Neural progenitor cell (in vitro differentiated cells): ENCODE results near the gene HEG1. TPM values are rescaled to one million over a fixed set of nuclear protein-coding genes. Genes with fewer than 3 reads are reported as not detected.

Experiments used
- DNase-seq: peaks from one replicate; pipeline ENCODE4 v3.0.0-alpha.2; 2016; ENCODE audit warnings: low spot score
- H2AFZ ChIP-seq: fragments of 200-600 bp; sonication (generic); replicated peaks from 2 replicates; pipeline ENCODE4 v1.6.1; 2016; ENCODE audit warnings: antibody characterized with exemption
- H3F3A ChIP-seq: fragments of 200-600 bp; sonication (generic); 2 replicates; pipeline ENCODE4 v1.6.1; 2016; ENCODE audit warnings: antibody characterized with exemption, low read depth
- H3K27ac ChIP-seq: fragments of 200-600 bp; sonication (generic); 2 replicates; pipeline ENCODE4 v1.5.1; 2016; ENCODE audit warnings: mild to moderate bottlenecking
- H3K27me3 ChIP-seq: fragments of 200-600 bp; sonication (generic); 2 replicates; pipeline ENCODE4 v1.6.1; 2016; ENCODE audit warnings: mild to moderate bottlenecking, moderate library complexity
- H3K36me3 ChIP-seq: fragments of 200-600 bp; sonication (generic); 2 replicates; pipeline ENCODE4 v1.5.1; 2016
- H3K4me1 ChIP-seq: fragments of 200-600 bp; sonication (generic); 2 replicates; pipeline ENCODE4 v1.6.1; 2016; ENCODE audit warnings: mixed run types
- H3K4me2 ChIP-seq: fragments of 200-600 bp; sonication (generic); 2 replicates; pipeline ENCODE4 v1.6.1; 2016
- H3K4me3 ChIP-seq: fragments of 200-600 bp; sonication (generic); 2 replicates; pipeline ENCODE4 v1.5.1; 2016
- H3K79me2 ChIP-seq: fragments of 200-600 bp; sonication (generic); 2 replicates; pipeline ENCODE4 v1.6.1; 2016; ENCODE audit warnings: low read depth
- H3K9ac ChIP-seq: fragments of 200-600 bp; sonication (generic); 2 replicates; pipeline ENCODE4 v1.6.1; 2016
- H3K9me3 ChIP-seq: fragments of 200-600 bp; sonication (generic); 2 replicates; pipeline ENCODE4 v1.5.1; 2016; ENCODE audit warnings: low read depth
- H4K20me1 ChIP-seq: fragments of 200-600 bp; sonication (generic); 2 replicates; pipeline ENCODE4 v1.6.1; 2016; ENCODE audit warnings: low read depth
- H3K27ac Mint-ChIP-seq: 3 replicates; pipeline ENCODE4 v1.8.0; 2021; ENCODE audit warnings: mixed read lengths
- H3K27me3 Mint-ChIP-seq: 2 replicates; pipeline ENCODE4 v1.8.0; 2022; ENCODE audit warnings: low read depth, mild to moderate bottlenecking, inconsistent platforms, moderate library complexity, mixed read lengths; ENCODE audit not compliant: insufficient read depth
- H3K36me3 Mint-ChIP-seq: 3 replicates; pipeline ENCODE4 v1.8.0; 2021; ENCODE audit warnings: mixed read lengths
- H3K4me1 Mint-ChIP-seq: 3 replicates; pipeline ENCODE4 v1.8.0; 2021; ENCODE audit warnings: mixed read lengths
- H3K4me3 Mint-ChIP-seq: 3 replicates; pipeline ENCODE4 v1.8.0; 2021; ENCODE audit warnings: mild to moderate bottlenecking, moderate library complexity, mixed read lengths
- H3K9me3 Mint-ChIP-seq: 3 replicates; pipeline ENCODE4 v1.8.0; 2020; ENCODE audit warnings: mixed read lengths
- CTCF ChIP-seq: fragments of 200-600 bp; sonication (generic); IDR thresholded peaks from 2 replicates; pipeline ENCODE4 v1.5.1; 2017; ENCODE audit warnings: antibody characterized with exemption, mild to moderate bottlenecking
- EZH2 ChIP-seq: fragments of 200-600 bp; sonication (generic); IDR thresholded peaks from 2 replicates; pipeline ENCODE4 v1.6.1; 2017; ENCODE audit warnings: antibody characterized with exemption, mild to moderate bottlenecking, moderate library complexity
- EZH2phosphoT487 ChIP-seq: fragments of 200-600 bp; sonication (generic); IDR thresholded peaks from 2 replicates; pipeline ENCODE4 v1.6.1; 2017; ENCODE audit warnings: antibody characterized with exemption
- total RNA-seq: library from RNA; depleted of rRNA; stranded (reverse); fragments of >200 nt; gene quantifications from 2 replicates; pipeline ENCODE4 v1.2.3, GENCODE V29; 2015; ENCODE audit warnings: low replicate concordance

The HEG1 gene
- total RNA-seq, 1 donor from 2014 or later: 11.4 TPM

GRCh38 chr3:124972457-124972856 lies 83.3 kb downstream of the HEG1 start:
- no peaks in the 10 kb centered on the region for H4K20me1 ChIP-seq
- H3F3A ChIP-seq: no peaks in the 10 kb centered on the region
- DNase-seq: no peak
- H3K27ac ChIP-seq: no peak overlapping the region
- no peaks in the 10 kb centered on the region for H3K36me3 ChIP-seq
- H3K4me3 ChIP-seq: no peak overlapping the region
- peaks cover 2% of the 10 kb centered on the region for H3K27me3 Mint-ChIP-seq
- no peak overlapping the region for H3K27ac Mint-ChIP-seq
- H3K79me2 ChIP-seq: no peaks in the 10 kb centered on the region
- no peaks in the 10 kb centered on the region for H3K4me1 ChIP-seq
- no peak overlapping the region for H3K4me2 ChIP-seq
- H3K9me3 Mint-ChIP-seq: no peaks in the 10 kb centered on the region
- no peak overlapping the region for H3K9ac ChIP-seq
- no peak for TF ChIP-seq EZH2
- no peak for TF ChIP-seq CTCF
- TF ChIP-seq EZH2phosphoT487: no peak
- no peaks in the 10 kb centered on the region for H3K4me1 Mint-ChIP-seq
- no peak overlapping the region for H3K4me3 Mint-ChIP-seq
- H2AFZ ChIP-seq: no peak overlapping the region
- no peaks in the 10 kb centered on the region for H3K27me3 ChIP-seq
- no peaks in the 10 kb centered on the region for H3K9me3 ChIP-seq
- peaks cover 44% of the 10 kb centered on the region for H3K36me3 Mint-ChIP-seq

- Histone ChIP-seq H3F3A (no peaks in the 10 kb centered on the region), H3K36me3 (no peaks in the 10 kb centered on the region), H3K4me3 (no peak overlapping the region), H3K9me3 (no peaks in the 10 kb centered on the region), H2AFZ (no peak overlapping the region), H3K9ac (no peak overlapping the region), H3K4me2 (no peak overlapping the region), H3K27ac (no peak overlapping the region), H3K27me3 (no peaks in the 10 kb centered on the region), H3K4me1 (no peaks in the 10 kb centered on the region), H3K79me2 (no peaks in the 10 kb centered on the region), H4K20me1 (no peaks in the 10 kb centered on the region)
- peaks cover 2% of the 10 kb centered on the region for H3K27me3 Mint-ChIP-seq
- H3K36me3 Mint-ChIP-seq: peaks cover 25% of the 10 kb centered on the region
- H3K9me3 Mint-ChIP-seq: no peaks in the 10 kb centered on the region
- TF ChIP-seq EZH2: no peak
- no peak for TF ChIP-seq EZH2phosphoT487
- no peak for TF ChIP-seq CTCF
- H3K27ac Mint-ChIP-seq: no peak overlapping the region
- H3K4me1 Mint-ChIP-seq: no peaks in the 10 kb centered on the region
- H3K4me3 Mint-ChIP-seq: no peak overlapping the region
- no peak for DNase-seq
Observed at GRCh38 chr3:124969963-124970722, 85.7 kb downstream of the HEG1 start.

DNA sequence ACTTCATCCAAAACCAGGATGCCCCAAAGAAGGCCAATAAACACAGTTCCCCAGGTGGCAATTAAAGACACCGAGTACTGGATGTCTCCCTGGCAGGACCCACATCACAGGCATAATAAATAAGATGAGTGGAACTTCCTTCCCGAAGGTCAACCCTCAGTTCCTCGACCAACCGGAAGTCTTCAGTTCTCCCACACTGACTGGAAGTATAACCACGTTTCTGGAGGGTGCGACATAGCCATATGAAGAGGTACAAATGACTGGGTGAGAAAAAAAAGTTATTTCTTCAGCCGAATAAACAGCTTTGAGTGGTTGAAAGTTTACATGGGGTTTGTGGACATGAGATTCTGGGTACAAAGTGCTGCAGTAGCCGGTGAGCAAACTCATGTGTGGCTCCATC lies 86.6 kb downstream of the HEG1 start:
- no peak overlapping the region for H3K27ac ChIP-seq
- TF ChIP-seq CTCF (no peak), EZH2 (no peak), EZH2phosphoT487 (no peak)
- peaks cover 22% of the 10 kb centered on the region for H3K36me3 Mint-ChIP-seq

More for the DNA sequence above, 86.6 kb downstream of the HEG1 start:
- Histone ChIP-seq H3F3A (no peaks in the 10 kb centered on the region), H3K9ac (no peak overlapping the region), H3K4me3 (no peak overlapping the region), H2AFZ (no peak overlapping the region), H3K36me3 (no peaks in the 10 kb centered on the region), H3K9me3 (no peaks in the 10 kb centered on the region), H3K4me2 (no peak overlapping the region), H3K27me3 (no peaks in the 10 kb centered on the region), H3K79me2 (no peaks in the 10 kb centered on the region), H3K4me1 (no peaks in the 10 kb centered on the region), H4K20me1 (no peaks in the 10 kb centered on the region)
- peaks cover 2% of the 10 kb centered on the region for H3K27me3 Mint-ChIP-seq
- DNase-seq: no peak
- no peaks in the 10 kb centered on the region for H3K4me1 Mint-ChIP-seq
- no peaks in the 10 kb centered on the region for H3K9me3 Mint-ChIP-seq
- no peak overlapping the region for H3K27ac Mint-ChIP-seq
- H3K4me3 Mint-ChIP-seq: no peak overlapping the region
